ENCODE data around the gene SRGAP1. TPM values are rescaled to one million over a fixed set of nuclear protein-coding genes. Genes with fewer than 3 reads are reported as not detected.

The SRGAP1 gene
- total RNA-seq, 3 donors from 2014 or later (not counting 1 experiment from before 2014, with no cell fraction given), result 0.10 to 0.49 (median 0.16) TPM

DNA sequence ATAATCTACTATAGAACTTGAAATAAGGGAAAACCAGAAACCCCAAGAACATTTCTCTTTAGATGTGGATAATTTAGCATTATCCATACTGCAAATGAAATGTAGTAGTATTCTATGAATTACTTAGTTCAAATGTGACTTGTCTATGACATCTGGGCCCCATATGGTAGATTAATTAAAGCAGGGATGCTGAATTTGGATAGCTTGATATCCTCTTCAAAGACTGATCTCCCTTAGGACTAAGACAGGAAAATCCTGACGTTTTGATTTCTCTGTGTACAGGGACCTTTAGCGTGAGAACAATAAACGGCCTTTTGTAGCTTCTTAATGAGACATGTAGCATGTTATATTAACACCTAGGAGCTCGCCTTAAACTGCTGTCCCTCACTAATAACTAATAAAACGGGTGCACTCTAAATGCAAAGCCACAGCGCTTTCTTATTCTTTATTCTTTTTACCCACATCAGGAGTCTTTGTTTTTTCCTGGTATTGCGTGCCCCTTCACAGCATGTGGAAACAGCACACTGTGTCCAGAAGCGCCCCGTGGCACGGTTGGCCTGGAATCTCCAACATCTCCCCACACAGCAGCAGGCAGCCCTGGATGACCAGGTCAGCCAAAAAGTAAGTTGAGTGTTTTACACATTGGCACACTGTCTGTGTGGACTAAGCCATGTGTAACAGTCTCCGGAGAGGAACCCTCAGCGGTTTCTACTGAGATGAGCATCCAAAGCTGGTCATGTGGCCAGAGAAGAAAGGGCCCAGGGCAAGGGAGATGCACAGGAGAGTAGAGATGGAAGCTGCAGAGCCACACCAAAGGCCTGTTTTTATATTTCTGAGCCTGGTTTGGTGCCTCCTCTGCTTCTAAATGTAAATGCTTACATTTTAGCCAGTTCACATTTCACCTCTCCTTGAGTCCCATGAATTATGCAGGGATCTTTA is 93.1 kb downstream of the SRGAP1 start:
- Mint-ChIP-seq H3K27ac (no peak overlapping the region), H3K9me3 (no peaks in the 10 kb centered on the region), H3K27me3 (ENCODE audit: low read depth in 2 of 2) (no peaks in the 10 kb centered on the region), H3K4me3 (no peak overlapping the region), H3K4me1 (no peaks in the 10 kb centered on the region), H3K36me3 (no peaks in the 10 kb centered on the region)
- intact Hi-C loops (cut with micrococcal nuclease), result no loop called here
- no peaks in the 10 kb centered on the region for H3K4me1 ChIP-seq (ENCODE audit: control insufficient read depth, insufficient read depth, low read length)
- no peaks in the 10 kb centered on the region for H3K27me3 ChIP-seq (ENCODE audit: control insufficient read depth, insufficient read depth, low read length)
- TF ChIP-seq, protein P1, sequence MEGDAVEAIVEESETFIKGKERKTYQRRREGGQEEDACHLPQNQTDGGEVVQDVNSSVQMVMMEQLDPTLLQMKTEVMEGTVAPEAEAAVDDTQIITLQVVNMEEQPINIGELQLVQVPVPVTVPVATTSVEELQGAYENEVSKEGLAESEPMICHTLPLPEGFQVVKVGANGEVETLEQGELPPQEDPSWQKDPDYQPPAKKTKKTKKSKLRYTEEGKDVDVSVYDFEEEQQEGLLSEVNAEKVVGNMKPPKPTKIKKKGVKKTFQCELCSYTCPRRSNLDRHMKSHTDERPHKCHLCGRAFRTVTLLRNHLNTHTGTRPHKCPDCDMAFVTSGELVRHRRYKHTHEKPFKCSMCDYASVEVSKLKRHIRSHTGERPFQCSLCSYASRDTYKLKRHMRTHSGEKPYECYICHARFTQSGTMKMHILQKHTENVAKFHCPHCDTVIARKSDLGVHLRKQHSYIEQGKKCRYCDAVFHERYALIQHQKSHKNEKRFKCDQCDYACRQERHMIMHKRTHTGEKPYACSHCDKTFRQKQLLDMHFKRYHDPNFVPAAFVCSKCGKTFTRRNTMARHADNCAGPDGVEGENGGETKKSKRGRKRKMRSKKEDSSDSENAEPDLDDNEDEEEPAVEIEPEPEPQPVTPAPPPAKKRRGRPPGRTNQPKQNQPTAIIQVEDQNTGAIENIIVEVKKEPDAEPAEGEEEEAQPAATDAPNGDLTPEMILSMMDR (IDR thresholded peaks at IDR 0.05), result no peak
- H3K27ac ChIP-seq (ENCODE audit: low read length), result no peak overlapping the region
- 89% methylated on average over 12 of the region's 12 CpGs for WGBS (ENCODE audit: insufficient coverage)
- no peak for DNase-seq
- H3K36me3 ChIP-seq (ENCODE audit: control insufficient read depth, insufficient read depth, low read length), result no peaks in the 10 kb centered on the region
- no peaks in the 10 kb centered on the region for H3K9me3 ChIP-seq (ENCODE audit: control insufficient read depth, insufficient read depth, low read length)
- ATAC-seq, result no peak
- H3K4me3 ChIP-seq (ENCODE audit: low read length), result no peak overlapping the region

DNA sequence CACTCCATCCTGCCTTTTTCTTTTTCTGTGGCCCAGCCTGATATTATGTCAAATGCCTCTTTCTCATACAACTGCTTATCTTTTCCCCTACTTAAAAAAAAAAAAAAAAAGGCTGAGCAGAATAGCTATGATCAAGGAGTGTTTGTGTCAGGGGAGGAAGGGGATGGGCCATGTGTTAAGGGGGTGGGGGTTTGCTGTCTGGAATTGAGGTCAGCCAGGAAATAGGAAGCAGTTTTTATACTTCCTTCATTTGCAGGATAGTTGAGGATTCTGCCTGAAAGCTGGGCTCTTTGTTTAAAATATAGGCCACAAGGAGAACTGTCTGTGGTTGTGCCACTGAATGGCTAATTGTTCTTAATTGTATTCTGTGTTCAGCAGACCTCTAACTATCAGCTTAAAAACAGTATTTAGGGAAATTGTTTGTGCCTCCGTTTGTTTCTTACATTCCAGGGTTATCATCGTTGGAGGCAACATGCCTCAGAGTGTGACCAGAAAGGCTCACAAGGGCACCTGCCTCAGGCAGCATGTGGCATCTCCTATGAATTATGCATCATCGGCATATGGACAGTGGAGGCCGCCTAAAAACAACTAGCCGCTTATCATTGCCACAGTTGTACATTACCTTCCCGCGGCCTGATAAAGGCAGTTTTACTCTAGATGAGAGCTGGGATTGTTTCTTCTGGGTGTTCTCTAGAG is 96.0 kb downstream of the SRGAP1 start:
- Mint-ChIP-seq H3K9me3 (no peaks in the 10 kb centered on the region), H3K27me3 (ENCODE audit: low read depth in 2 of 2) (no peaks in the 10 kb centered on the region), H3K27ac (no peak overlapping the region), H3K4me3 (no peak overlapping the region), H3K36me3 (no peaks in the 10 kb centered on the region), H3K4me1 (no peaks in the 10 kb centered on the region)
- TF ChIP-seq, protein P1 (IDR thresholded peaks at IDR 0.05), result no peak
- ATAC-seq (no peak), DNase-seq (no peak)
- Histone ChIP-seq H3K27me3 (ENCODE audit: control insufficient read depth, insufficient read depth, low read length) (no peaks in the 10 kb centered on the region), H3K4me3 (ENCODE audit: low read length) (no peak overlapping the region), H3K27ac (ENCODE audit: low read length) (no peak overlapping the region), H3K9me3 (ENCODE audit: control insufficient read depth, insufficient read depth, low read length) (no peaks in the 10 kb centered on the region), H3K4me1 (ENCODE audit: control insufficient read depth, insufficient read depth, low read length) (no peaks in the 10 kb centered on the region), H3K36me3 (ENCODE audit: control insufficient read depth, insufficient read depth, low read length) (no peaks in the 10 kb centered on the region)
- whole genome bisulfite sequencing (ENCODE audit: insufficient coverage), result 93% methylated on average over 7 of the region's 7 CpGs
- intact Hi-C loops (cut with micrococcal nuclease), result no loop called here

DNA sequence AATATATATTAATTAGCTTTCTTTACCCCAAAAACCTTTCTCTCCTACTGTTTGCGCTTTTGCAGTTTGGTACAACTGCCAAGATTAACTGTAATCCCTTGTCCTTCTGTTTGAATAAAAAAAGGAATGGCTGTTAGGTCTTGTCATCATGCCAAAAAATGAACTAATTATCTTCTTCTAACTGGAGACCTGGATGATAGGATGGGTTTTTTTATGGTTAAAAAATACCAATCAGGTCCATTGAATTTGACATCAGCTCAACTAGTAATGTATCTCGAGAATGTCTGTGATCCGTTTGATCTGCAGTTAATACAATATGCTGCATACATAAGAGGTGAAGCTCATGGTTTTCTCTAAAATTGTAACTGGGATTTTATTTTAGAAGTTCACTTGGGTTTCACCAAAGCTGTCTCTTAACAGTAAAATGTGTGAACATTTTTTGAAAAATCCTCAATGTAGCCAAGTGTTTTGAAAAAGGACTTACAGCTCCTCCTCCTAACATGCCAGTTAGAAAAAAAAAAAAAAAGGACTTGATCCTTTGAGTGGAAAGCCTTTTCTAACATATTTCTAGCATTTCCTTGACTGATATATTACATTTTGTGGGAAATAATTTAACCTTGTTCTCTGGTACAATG is 96.8 kb downstream of the SRGAP1 start:
- intact Hi-C loops (cut with micrococcal nuclease), result no loop called here
- H3K27ac ChIP-seq (ENCODE audit: low read length), result no peak overlapping the region
- DNase-seq, result no peak
- H3K27ac Mint-ChIP-seq, result no peak overlapping the region
- H3K36me3 Mint-ChIP-seq, result no peaks in the 10 kb centered on the region
- 84% methylated on average over 2 of the region's 3 CpGs for WGBS (ENCODE audit: insufficient coverage)
- no peaks in the 10 kb centered on the region for H3K9me3 Mint-ChIP-seq
- TF ChIP-seq, protein P1 (IDR thresholded peaks at IDR 0.05), result no peak
- no peaks in the 10 kb centered on the region for H3K27me3 Mint-ChIP-seq (ENCODE audit: low read depth in 2 of 2)
- no peak overlapping the region for H3K4me3 Mint-ChIP-seq
- H3K36me3 ChIP-seq (ENCODE audit: control insufficient read depth, insufficient read depth, low read length), result no peaks in the 10 kb centered on the region
- H3K4me1 Mint-ChIP-seq, result no peaks in the 10 kb centered on the region
- no peaks in the 10 kb centered on the region for H3K27me3 ChIP-seq (ENCODE audit: control insufficient read depth, insufficient read depth, low read length)
- no peaks in the 10 kb centered on the region for H3K4me1 ChIP-seq (ENCODE audit: control insufficient read depth, insufficient read depth, low read length)
- no peaks in the 10 kb centered on the region for H3K9me3 ChIP-seq (ENCODE audit: control insufficient read depth, insufficient read depth, low read length)
- no peak overlapping the region for H3K4me3 ChIP-seq (ENCODE audit: low read length)
- ATAC-seq, result no peak

Data from natural killer cell (primary cell).